Measurements from ENCODE around the gene MAGT1.
"Not testable (repeated sequence)": the region's sequence is repeated elsewhere in the genome, so short reads cannot be mapped to it uniquely, and the experiment has no call there.

Gene MAGT1

GRCh38 chrX:77930581-77930980 lies 35.3 kb upstream of the MAGT1 start:
- peaks cover 3% of the 10 kb centered on the region for H3K9me3 ChIP-seq (ENCODE audit: severe bottlenecking)
- no peak for TF ChIP-seq CTCF (IDR thresholded peaks at IDR 0.05; ENCODE audit: low read depth, low read length)
- H3K36me3 ChIP-seq = no peaks in the 10 kb centered on the region
- H3K27me3 ChIP-seq (ENCODE audit: insufficient read depth, low read depth, severe bottlenecking) = peaks cover 3% of the 10 kb centered on the region
- no peak for DNase-seq
- no peak overlapping the region for H3K27ac ChIP-seq
- H3K4me3 ChIP-seq (ENCODE audit: low read depth, low read length) = no peak overlapping the region

GRCh38 chrX:77925764-77926163 lies 30.5 kb upstream of the MAGT1 start:
- no peak overlapping the region for H3K4me3 ChIP-seq (ENCODE audit: low read depth, low read length)
- no peak for DNase-seq
- H3K27ac ChIP-seq = no peak overlapping the region
- no peaks in the 10 kb centered on the region for H3K9me3 ChIP-seq (ENCODE audit: severe bottlenecking)
- no peaks in the 10 kb centered on the region for H3K36me3 ChIP-seq
- no peak for TF ChIP-seq CTCF (IDR thresholded peaks at IDR 0.05; ENCODE audit: low read depth, low read length)
- peaks cover 3% of the 10 kb centered on the region for H3K27me3 ChIP-seq (ENCODE audit: insufficient read depth, low read depth, severe bottlenecking)

- Histone ChIP-seq H3K36me3 (no peaks in the 10 kb centered on the region), H3K9me3 (ENCODE audit: severe bottlenecking) (no peaks in the 10 kb centered on the region), H3K4me3 (ENCODE audit: low read depth, low read length) (no peak overlapping the region), H3K27ac (no peak overlapping the region), H3K27me3 (ENCODE audit: insufficient read depth, low read depth, severe bottlenecking) (peaks cover 3% of the 10 kb centered on the region)
- no peak for DNase-seq
- no peak for TF ChIP-seq CTCF (IDR thresholded peaks at IDR 0.05; ENCODE audit: low read depth, low read length)
Measured at GRCh38 chrX:77924320-77924859, 29.2 kb upstream of the MAGT1 start.

GRCh38 chrX:77922787-77923186 lies 27.6 kb upstream of the MAGT1 start:
- no peak overlapping the region for H3K27ac ChIP-seq
- H3K27me3 ChIP-seq (ENCODE audit: insufficient read depth, low read depth, severe bottlenecking) = no peaks in the 10 kb centered on the region
- H3K36me3 ChIP-seq = no peaks in the 10 kb centered on the region
- DNase-seq = no peak
- H3K4me3 ChIP-seq (ENCODE audit: low read depth, low read length) = no peak overlapping the region
- TF ChIP-seq CTCF (IDR thresholded peaks at IDR 0.05; ENCODE audit: low read depth, low read length) = no peak
- H3K9me3 ChIP-seq (ENCODE audit: severe bottlenecking) = no peaks in the 10 kb centered on the region

- H3K36me3 ChIP-seq; H3K9me3 ChIP-seq (ENCODE audit: severe bottlenecking); DNase-seq; H3K4me3 ChIP-seq (ENCODE audit: low read depth, low read length); H3K27ac ChIP-seq; H3K27me3 ChIP-seq (ENCODE audit: insufficient read depth, low read depth, severe bottlenecking): not testable (repeated sequence)
Measured at GRCh38 chrX:77919370-77919769, 24.1 kb upstream of the MAGT1 start.

GRCh38 chrX:77918568-77918967 lies 23.3 kb upstream of the MAGT1 start:
- Histone ChIP-seq H3K27me3 (ENCODE audit: insufficient read depth, low read depth, severe bottlenecking) (no peaks in the 10 kb centered on the region), H3K4me3 (ENCODE audit: low read depth, low read length) (no peak overlapping the region), H3K9me3 (ENCODE audit: severe bottlenecking) (no peaks in the 10 kb centered on the region), H3K36me3 (no peaks in the 10 kb centered on the region), H3K27ac (no peak overlapping the region)
- TF ChIP-seq CTCF (IDR thresholded peaks at IDR 0.05; ENCODE audit: low read depth, low read length) = no peak
- DNase-seq = no peak

Data from WERI-Rb-1 (cell line).